Body of pancreas (tissue), 4 donors: ENCODE results near the gene CD247. TPM values are rescaled to one million over a fixed set of nuclear protein-coding genes. Genes with fewer than 3 reads are reported as not detected.

Experiments used
- ATAC-seq: fragments of 150-250 bp; one replicate; pipeline ENCODE4 v1.9.1; 2016
- DNase-seq, 4 donors: peaks; one replicate each; pipeline ENCODE4 v3.0.0-alpha.2; 2019
- H3K27ac ChIP-seq, 4 donors: fragments of 200-600 bp; sonication (generic); 1 replicate in 3 of 4; 2 replicates in 1 of 4; pipeline versions ENCODE4 v1.5.1 to v1.6.1; 2016 to 2019; ENCODE audit warnings: mild to moderate bottlenecking in 1 of 4, mixed read lengths in 1 of 4, moderate library complexity in 1 of 4
- H3K27me3 ChIP-seq, 2 donors: fragments of 200-600 bp; sonication (generic); one replicate each; pipeline ENCODE4 v1.6.0; 2016; ENCODE audit warnings: mild to moderate bottlenecking in 1 of 2
- H3K36me3 ChIP-seq, 2 donors: fragments of 200-600 bp; sonication (generic); replicated peaks in 1 of 2; 2 replicates each; pipeline ENCODE4 v1.5.1; 2016; ENCODE audit warnings: low read depth in 2 of 2; ENCODE audit not compliant: insufficient read depth in 1 of 2
- H3K4me1 ChIP-seq: fragments of 200-600 bp; sonication (generic); one replicate; pipeline ENCODE4 v1.6.0; 2016
- H3K4me3 ChIP-seq, 2 donors: fragments of 200-600 bp; sonication (generic); 1 replicate in 1 of 2; 2 replicates in 1 of 2; pipeline ENCODE4 v1.5.1; 2016 to 2019
- H3K9me3 ChIP-seq, 3 donors: fragments of 200-600 bp; sonication (generic); 1 replicate in 2 of 3; 2 replicates in 1 of 3; pipeline ENCODE4 v1.5.1; 2016
- POLR2A ChIP-seq, 3 donors: fragments of 450-650 bp; IDR thresholded peaks; one replicate each; pipeline ENCODE4 v1.6.1; 2016; ENCODE audit warnings: antibody characterized with exemption in 3 of 3, mild to moderate bottlenecking in 2 of 3
- WGBS, 2 donors: methylation state at CpG; one replicate each; pipeline ENCODE4 v1.1.5; 2017; 5-methylcytosine and 5-hydroxymethylcytosine counted together
- intact Hi-C: fragments of 100-400 bp; cut with DNase I; formaldehyde crosslinking; loops from one replicate; pipeline ENCODE4 v1.15.1; 2023
- total RNA-seq, 2 donors: library from RNA; depleted of rRNA; stranded (reverse); fragments of >200 nt; gene quantifications; one replicate each; pipeline ENCODE4 v1.1.0, GENCODE V29; 2016
- TF ChIP-seq, protein P1 (sequence below), 7 experiments: fragments of 450-650 bp in 4 of 7; fragments of 200-600 bp in 3 of 7; sonication (generic) in 3 of 7; IDR thresholded peaks; one replicate each; pipeline ENCODE4 v1.5.1; 2016 to 2019; ENCODE audit warnings: antibody characterized with exemption in 7 of 7

CD247 gene
- total RNA-seq, 2 donors from 2014 or later: 2.3 to 3.3 TPM

DNA sequence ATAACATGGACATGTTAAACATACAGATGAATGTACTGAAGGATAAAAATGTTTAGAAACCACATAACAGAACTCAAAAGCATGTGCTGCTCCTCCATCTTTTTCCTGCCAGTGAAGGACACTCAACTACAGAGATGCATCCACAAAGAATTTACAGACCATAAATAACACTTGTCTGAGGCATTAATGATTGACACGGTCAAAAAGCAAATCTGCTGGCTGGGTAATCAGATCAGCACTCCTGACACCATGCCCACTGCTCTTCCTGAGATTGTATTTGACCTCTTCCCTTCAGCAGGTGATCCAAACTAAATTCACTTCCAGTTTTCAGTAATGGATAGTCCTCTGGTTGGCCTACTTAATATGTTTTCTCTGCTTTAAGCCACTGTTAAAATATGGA lies 28.6 kb upstream of the CD247 start:
- Histone ChIP-seq H3K27ac (no peak overlapping the region), H3K9me3 (no peaks in the 10 kb centered on the region), H3K27me3 (no peaks in the 10 kb centered on the region), H3K4me3 (no peak overlapping the region), H3K4me1 (peaks cover 25% of the 10 kb centered on the region), H3K36me3 (peaks cover 0 to 3% of the 10 kb centered on the region in 2 donors)
- TF ChIP-seq POLR2A (IDR thresholded peaks at IDR 0.05): no peak
- TF ChIP-seq, protein P1, sequence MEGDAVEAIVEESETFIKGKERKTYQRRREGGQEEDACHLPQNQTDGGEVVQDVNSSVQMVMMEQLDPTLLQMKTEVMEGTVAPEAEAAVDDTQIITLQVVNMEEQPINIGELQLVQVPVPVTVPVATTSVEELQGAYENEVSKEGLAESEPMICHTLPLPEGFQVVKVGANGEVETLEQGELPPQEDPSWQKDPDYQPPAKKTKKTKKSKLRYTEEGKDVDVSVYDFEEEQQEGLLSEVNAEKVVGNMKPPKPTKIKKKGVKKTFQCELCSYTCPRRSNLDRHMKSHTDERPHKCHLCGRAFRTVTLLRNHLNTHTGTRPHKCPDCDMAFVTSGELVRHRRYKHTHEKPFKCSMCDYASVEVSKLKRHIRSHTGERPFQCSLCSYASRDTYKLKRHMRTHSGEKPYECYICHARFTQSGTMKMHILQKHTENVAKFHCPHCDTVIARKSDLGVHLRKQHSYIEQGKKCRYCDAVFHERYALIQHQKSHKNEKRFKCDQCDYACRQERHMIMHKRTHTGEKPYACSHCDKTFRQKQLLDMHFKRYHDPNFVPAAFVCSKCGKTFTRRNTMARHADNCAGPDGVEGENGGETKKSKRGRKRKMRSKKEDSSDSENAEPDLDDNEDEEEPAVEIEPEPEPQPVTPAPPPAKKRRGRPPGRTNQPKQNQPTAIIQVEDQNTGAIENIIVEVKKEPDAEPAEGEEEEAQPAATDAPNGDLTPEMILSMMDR (IDR thresholded peaks at IDR 0.05): no peak
- no peak for ATAC-seq
- intact Hi-C loops: no loop called here
- DNase-seq: no peak
- WGBS, 2 donors: 69 to 79% methylated on average over 1 of the region's 1 CpG

DNA sequence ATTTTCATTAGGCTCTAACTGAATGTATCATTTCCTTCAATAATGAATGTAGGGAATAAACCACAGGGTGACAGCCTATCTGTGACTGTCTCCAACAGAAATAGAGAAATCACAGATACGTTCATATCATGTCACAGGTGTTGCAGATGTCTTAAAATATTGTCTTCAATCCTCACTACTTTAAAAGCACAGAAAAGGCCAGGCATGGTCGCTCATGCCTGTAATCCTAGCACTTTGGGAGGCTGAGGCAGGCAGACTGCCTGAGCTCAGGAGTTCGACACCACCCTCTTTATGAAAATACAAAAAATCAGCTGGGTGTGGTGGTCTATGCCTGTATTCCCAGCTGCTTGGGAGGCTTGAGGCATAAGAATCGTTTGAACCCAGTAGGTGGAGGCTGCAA lies 27.0 kb upstream of the CD247 start:
- no peak overlapping the region for H3K4me3 ChIP-seq
- no peak for ATAC-seq
- intact Hi-C loops: no loop called here
- H3K27me3 ChIP-seq: no peaks in the 10 kb centered on the region
- WGBS, 2 donors: 78 to 85% methylated on average over 4 of the region's 4 CpGs
- no peak for DNase-seq
- TF ChIP-seq, protein P1 (IDR thresholded peaks at IDR 0.05): no peak
- TF ChIP-seq POLR2A (IDR thresholded peaks at IDR 0.05): no peak
- peaks cover 0 to 3% of the 10 kb centered on the region in 2 donors for H3K36me3 ChIP-seq
- peaks cover 14% of the 10 kb centered on the region for H3K4me1 ChIP-seq
- H3K27ac ChIP-seq: no peak overlapping the region
- H3K9me3 ChIP-seq: no peaks in the 10 kb centered on the region

DNA sequence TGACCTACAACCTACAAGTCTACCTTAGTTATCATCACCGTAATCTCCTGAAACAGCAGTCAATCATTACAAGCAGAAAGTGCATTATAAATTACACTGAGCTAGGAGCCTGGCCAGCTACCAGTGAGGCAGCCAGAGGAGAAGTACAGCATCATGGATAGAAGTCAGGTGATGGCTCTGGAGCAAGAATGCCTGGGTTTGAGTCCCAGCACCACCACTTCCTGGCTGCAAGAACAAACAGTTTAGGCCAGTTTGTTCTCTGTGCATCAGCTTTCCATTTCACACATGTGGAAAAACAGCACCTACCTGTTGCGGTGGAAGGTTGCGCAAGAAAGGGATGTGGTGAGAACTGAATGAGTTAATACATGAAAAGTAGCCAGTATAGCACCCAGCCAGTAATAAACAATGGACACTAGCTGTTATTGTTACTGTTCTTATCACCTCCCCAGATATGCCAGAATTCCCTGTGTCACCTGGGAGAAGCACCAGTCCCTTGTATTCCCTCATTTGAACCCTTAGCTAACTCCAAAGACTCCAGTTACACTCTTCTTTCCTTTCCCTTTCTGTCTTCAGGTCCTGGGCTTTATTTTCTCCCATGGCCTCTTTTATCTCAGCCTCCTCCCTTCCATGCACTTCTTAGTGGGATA lies 26.2 kb upstream of the CD247 start:
- no peak for TF ChIP-seq POLR2A (IDR thresholded peaks at IDR 0.05)
- TF ChIP-seq, protein P1 (IDR thresholded peaks at IDR 0.05): no peak
- no peak for DNase-seq
- Histone ChIP-seq H3K4me1 (peaks cover 14% of the 10 kb centered on the region), H3K36me3 (peaks cover 0 to 3% of the 10 kb centered on the region in 2 donors), H3K27ac (no peak overlapping the region), H3K4me3 (no peak overlapping the region), H3K27me3 (no peaks in the 10 kb centered on the region), H3K9me3 (no peaks in the 10 kb centered on the region)
- 75 to 78% methylated on average over 3 of the region's 3 CpGs for WGBS, 2 donors
- no peak for ATAC-seq
- intact Hi-C loops: no loop called here

DNA sequence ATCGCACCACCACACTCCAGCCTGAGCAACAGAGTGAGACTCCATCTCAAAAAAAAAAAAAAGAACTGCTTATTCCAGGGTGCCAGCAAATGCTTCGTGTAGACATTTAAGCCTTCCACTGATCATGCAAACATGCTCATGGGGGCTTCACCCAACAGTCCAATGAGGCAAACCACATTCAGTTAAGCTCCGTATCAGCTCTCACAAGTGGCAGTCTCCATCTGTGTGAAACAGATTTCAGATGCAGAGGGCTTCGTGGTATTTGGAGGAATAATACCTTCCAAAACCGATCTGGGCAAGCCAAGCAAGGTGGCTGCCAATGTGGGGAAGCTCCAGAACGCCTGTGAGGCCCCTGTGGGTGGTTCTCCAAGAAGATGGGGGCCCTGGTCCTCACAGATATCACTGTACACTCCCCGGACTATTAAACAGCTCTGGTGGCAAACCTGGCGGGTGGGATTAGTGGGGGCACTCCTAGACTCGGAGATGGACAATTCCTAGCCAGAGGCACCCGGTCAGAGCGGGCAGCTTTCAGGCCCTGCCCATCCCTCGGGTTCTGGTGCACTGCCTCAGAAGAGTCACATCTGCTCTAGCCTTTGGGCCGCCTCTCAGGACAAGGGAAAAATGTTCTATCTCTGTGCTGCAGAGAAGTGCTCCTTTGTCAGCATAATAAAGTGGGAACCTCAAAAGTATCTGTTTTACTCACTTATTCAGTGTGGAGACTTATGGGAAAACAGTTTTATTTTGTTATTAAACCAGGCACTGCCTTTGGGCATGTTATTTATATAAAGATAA lies 25.1 kb upstream of the CD247 start:
- TF ChIP-seq, protein P1 (IDR thresholded peaks at IDR 0.05): no peak
- TF ChIP-seq POLR2A (IDR thresholded peaks at IDR 0.05): no peak
- 86 to 92% methylated on average over 12 to 13 of the region's 13 CpGs for WGBS, 2 donors
- Histone ChIP-seq H3K4me1 (peaks cover 7% of the 10 kb centered on the region), H3K27me3 (no peaks in the 10 kb centered on the region), H3K9me3 (no peaks in the 10 kb centered on the region), H3K36me3 (peaks cover 0 to 3% of the 10 kb centered on the region in 2 donors), H3K4me3 (no peak overlapping the region), H3K27ac (no peak overlapping the region)
- intact Hi-C loops: no loop called here
- ATAC-seq: no peak
- DNase-seq: no peak
